Bone marrow (tissue), 2 donors: ENCODE data around the gene FAM107B.

Source experiments
- DNase-seq, 2 donors: peaks; one replicate each; lab custom pipeline; 2025; lab: John Stamatoyannopoulos, UW

Gene FAM107B

GRCh38 chr10:14692344-14693076 lies 82.2 kb downstream of the FAM107B start:
- no peak for DNase-seq

GRCh38 chr10:14691359-14691758 lies 83.3 kb downstream of the FAM107B start:
- DNase-seq = no peak

- no peak for DNase-seq
Observed at GRCh38 chr10:14688606-14689005, 86.1 kb downstream of the FAM107B start.

- peak in 1 of 2 donors; percentile 2 for DNase-seq
Observed at GRCh38 chr10:14688189-14688588, 86.5 kb downstream of the FAM107B start.

- no peak for DNase-seq
Observed at GRCh38 chr10:14687340-14687739, 87.4 kb downstream of the FAM107B start.

GRCh38 chr10:14686356-14686755 lies 88.3 kb downstream of the FAM107B start:
- DNase-seq = no peak

GRCh38 chr10:14684354-14684753 lies 90.3 kb downstream of the FAM107B start:
- no peak for DNase-seq

GRCh38 chr10:14683256-14683655 lies 91.4 kb downstream of the FAM107B start:
- no peak for DNase-seq

- no peak for DNase-seq
Observed at GRCh38 chr10:14681802-14682201, 92.9 kb downstream of the FAM107B start.

GRCh38 chr10:14681305-14681704 lies 93.4 kb downstream of the FAM107B start:
- DNase-seq = no peak

- no peak for DNase-seq
Observed at GRCh38 chr10:14678637-14679036, 96.1 kb downstream of the FAM107B start.

- no peak for DNase-seq
Observed at GRCh38 chr10:14676732-14677131, 98.0 kb downstream of the FAM107B start.

GRCh38 chr10:14674376-14675050 lies 100.2 kb downstream of the FAM107B start:
- DNase-seq = no peak

GRCh38 chr10:14673189-14673861 lies 101.4 kb downstream of the FAM107B start:
- peak in 1 of 2 donors; percentile 15 for DNase-seq

GRCh38 chr10:14671386-14671831 lies 103.3 kb downstream of the FAM107B start:
- DNase-seq = no peak

GRCh38 chr10:14670551-14671240 lies 104.0 kb downstream of the FAM107B start:
- no peak for DNase-seq

GRCh38 chr10:14669576-14669975 lies 105.1 kb downstream of the FAM107B start:
- no peak for DNase-seq

GRCh38 chr10:14667781-14668180 lies 106.9 kb downstream of the FAM107B start:
- DNase-seq = no peak

- no peak for DNase-seq
Observed at GRCh38 chr10:14667280-14667679, 107.4 kb downstream of the FAM107B start.

- no peak for DNase-seq
Observed at GRCh38 chr10:14665865-14666857, 108.5 kb downstream of the FAM107B start.

- no peak for DNase-seq
Observed at GRCh38 chr10:14665304-14665703, 109.4 kb downstream of the FAM107B start.
